SK-N-SH (cell line): ENCODE data around the gene C21orf91. TPM values are rescaled to one million over a fixed set of nuclear protein-coding genes. Genes with fewer than 3 reads are reported as not detected.

ENCODE experiments used
- CTCF ChIA-PET: fragments of 300-600, 350-600 bp; formaldehyde crosslinking; extraction: SDS; loops from one replicate; lab custom pipeline; 2021; lab: Yijun Ruan, JAX
- POLR2A ChIA-PET: fragments of 350-600 bp; sonication (Branson Sonifier 250); formaldehyde crosslinking; extraction: SDS; loops from one replicate; lab custom pipeline; 2020; ENCODE audit warnings: antibody characterized with exemption, inconsistent platforms; lab: Yijun Ruan, JAX
- DNase-seq: peaks from one replicate; pipeline ENCODE4 v3.0.0; 2012
- H2AFZ ChIP-seq: fragments of 200-600 bp; sonication (generic); 2 replicates; pipeline ENCODE4 v1.8.1; 2016; ENCODE audit warnings: antibody characterized with exemption, mild to moderate bottlenecking, low read depth
- H3F3A ChIP-seq: fragments of 200-600 bp; sonication (generic); replicated peaks from 2 replicates; pipeline ENCODE3; 2016; ENCODE audit warnings: antibody characterized with exemption, mild to moderate bottlenecking; ENCODE audit not compliant: insufficient read depth
- H3K27ac ChIP-seq, 2 experiments: fragments of 200-500 bp in 1 of 2; fragments of 200-600 bp in 1 of 2; sonication (Bioruptor generic) in 1 of 2; sonication (generic), shearing (Covaris generic) in 1 of 2; 2 replicates each; pipeline versions ENCODE4 v1.5.1 to v1.6.1; 2014 to 2016; ENCODE audit warnings: low read depth in 2 of 2, inconsistent platforms in 1 of 2, low read length in 1 of 2, mild to moderate bottlenecking in 1 of 2, mixed read lengths in 1 of 2
- H3K27me3 ChIP-seq: fragments of 200-600 bp; sonication (generic), shearing (Covaris generic); 2 replicates; pipeline ENCODE4 v1.6.1; 2016; ENCODE audit warnings: mixed run types; ENCODE audit not compliant: insufficient read depth
- H3K36me3 ChIP-seq, 2 experiments: fragments of 200-500 bp in 1 of 2; fragments of 200-600 bp in 1 of 2; sonication (Bioruptor generic) in 1 of 2; sonication (generic) in 1 of 2; replicated peaks in 1 of 2; 2 replicates each; pipeline versions ENCODE3 to v1.5.1; 2014 to 2016; ENCODE audit warnings: low read length in 1 of 2, mild to moderate bottlenecking in 1 of 2; ENCODE audit not compliant: insufficient read depth in 2 of 2, control insufficient read depth in 1 of 2
- H3K4me1 ChIP-seq, 2 experiments: fragments of 200-500 bp in 1 of 2; fragments of 200-600 bp in 1 of 2; sonication (Bioruptor generic) in 1 of 2; sonication (generic), shearing (Covaris generic) in 1 of 2; 2 replicates each; pipeline versions ENCODE4 v1.5.1 to v1.6.1; 2014 to 2016; ENCODE audit warnings: low read depth in 1 of 2, low read length in 1 of 2, mixed run types in 1 of 2; ENCODE audit not compliant: insufficient read depth in 2 of 2, control insufficient read depth in 1 of 2
- H3K4me2 ChIP-seq: fragments of 200-600 bp; sonication (generic), shearing (Covaris generic); 2 replicates; pipeline ENCODE4 v1.6.1; 2017; ENCODE audit warnings: mixed run types
- H3K4me3 ChIP-seq, 2 experiments: fragments of 200-500 bp in 1 of 2; fragments of 200-600 bp in 1 of 2; sonication (Bioruptor generic) in 1 of 2; sonication (generic), shearing (Covaris generic) in 1 of 2; 2 replicates each; pipeline versions ENCODE4 v1.5.1 to v1.8.1; 2014 to 2016; ENCODE audit warnings: low read depth in 2 of 2, inconsistent platforms in 1 of 2, low read length in 1 of 2, mild to moderate bottlenecking in 1 of 2, mixed read lengths in 1 of 2, moderate library complexity in 1 of 2
- H3K79me2 ChIP-seq: fragments of 200-600 bp; sonication (generic); 2 replicates; pipeline ENCODE4 v1.8.1; 2017; ENCODE audit warnings: mild to moderate bottlenecking; ENCODE audit not compliant: insufficient read depth
- H3K9ac ChIP-seq: fragments of 200-600 bp; sonication (generic); 2 replicates; pipeline ENCODE4 v1.6.1; 2017; ENCODE audit warnings: mixed run types
- H3K9me2 ChIP-seq: fragments of 200-600 bp; sonication (generic); 2 replicates; pipeline ENCODE4 v1.6.1; 2017; ENCODE audit warnings: mixed run types
- H3K9me3 ChIP-seq: fragments of 200-600 bp; sonication (generic); 2 replicates; pipeline ENCODE4 v1.6.1; 2017; ENCODE audit warnings: mixed run types, mild to moderate bottlenecking, moderate library complexity
- H4K20me1 ChIP-seq: fragments of 200-600 bp; sonication (generic); 2 replicates; pipeline ENCODE4 v1.6.1; 2017; ENCODE audit warnings: mild to moderate bottlenecking, mixed run types; ENCODE audit not compliant: insufficient read depth
- EZH2phosphoT487 ChIP-seq: fragments of 200-600 bp; sonication (generic); IDR thresholded peaks from 2 replicates; pipeline ENCODE4 v1.6.1; 2017; ENCODE audit warnings: low read depth, mixed run types, mild to moderate bottlenecking, antibody characterized with exemption, moderate library complexity, borderline replicate concordance
- FOSL2 ChIP-seq: IDR thresholded peaks from 2 replicates; pipeline ENCODE4 v1.4.0; 2012; ENCODE audit warnings: low read depth, mild to moderate bottlenecking, moderate library complexity, borderline replicate concordance
- FOXM1 ChIP-seq: IDR thresholded peaks from 2 replicates; pipeline ENCODE4 v1.4.0; 2012; ENCODE audit warnings: low read depth, mild to moderate bottlenecking
- IRF3 ChIP-seq: fragments of 150-350 bp; IDR thresholded peaks from 2 replicates; pipeline ENCODE4 v1.6.1; 2016; ENCODE audit warnings: mild to moderate bottlenecking, low read depth, low read length
- MAX ChIP-seq: IDR thresholded peaks from 2 replicates; pipeline ENCODE4 v1.4.0; 2012; ENCODE audit warnings: low read depth
- SIN3A ChIP-seq: IDR thresholded peaks from 2 replicates; pipeline ENCODE4 v1.6.1; 2012; ENCODE audit warnings: low read depth, mild to moderate bottlenecking, low read length, moderate library complexity, borderline replicate concordance
- TCF12 ChIP-seq: IDR thresholded peaks from 2 replicates; pipeline ENCODE4 v1.4.0; 2012
- YY1 ChIP-seq: IDR thresholded peaks from 2 replicates; pipeline ENCODE4 v1.4.0; 2012; ENCODE audit warnings: low read depth, mild to moderate bottlenecking
- WGBS: methylation state at CpG from one replicate; pipeline ENCODE4 v1.1.6; 2017; ENCODE audit warnings: low lambda C conversion rate; 5-methylcytosine and 5-hydroxymethylcytosine counted together
- polyA plus RNA-seq, 3 experiments: library from polyadenylated mRNA; depleted of rRNA; stranded (reverse); fragments of >200 nt; gene quantifications; 2 replicates each; pipeline ENCODE4 v1.2.3, GENCODE V29; 2012
- TF ChIP-seq, protein P1 (sequence below): IDR thresholded peaks from 2 replicates; pipeline ENCODE4 v1.4.0; 2012; ENCODE audit warnings: low read depth, borderline replicate concordance
- TF ChIP-seq, protein P2 (sequence below): fragments of 200-600 bp; sonication (generic); IDR thresholded peaks from 2 replicates; pipeline ENCODE4 v1.6.1; 2017; ENCODE audit warnings: antibody characterized with exemption, mild to moderate bottlenecking, moderate library complexity
- TF ChIP-seq, protein P3 (sequence below): IDR thresholded peaks from 2 replicates; pipeline ENCODE4; 2012

The C21orf91 gene
- polyA plus RNA-seq, 1 of the 3 experiments (the other 2 are of a cell fraction) = 2.2 TPM

- H3K4me1 ChIP-seq = peaks cover 0 to 7% of the 10 kb centered on the region in 2 experiments; a peak in 2 of 4 replicates
- WGBS = 100% methylated on average over 1 of the region's 1 CpG
- no peaks in the 10 kb centered on the region for H3K9me3 ChIP-seq
- H3K9ac ChIP-seq = no peak overlapping the region
- no peaks in the 10 kb centered on the region for H3K9me2 ChIP-seq
- no peak overlapping the region for H2AFZ ChIP-seq
- H4K20me1 ChIP-seq = no peaks in the 10 kb centered on the region
- H3F3A ChIP-seq = no peaks in the 10 kb centered on the region
- TF ChIP-seq, protein P1, sequence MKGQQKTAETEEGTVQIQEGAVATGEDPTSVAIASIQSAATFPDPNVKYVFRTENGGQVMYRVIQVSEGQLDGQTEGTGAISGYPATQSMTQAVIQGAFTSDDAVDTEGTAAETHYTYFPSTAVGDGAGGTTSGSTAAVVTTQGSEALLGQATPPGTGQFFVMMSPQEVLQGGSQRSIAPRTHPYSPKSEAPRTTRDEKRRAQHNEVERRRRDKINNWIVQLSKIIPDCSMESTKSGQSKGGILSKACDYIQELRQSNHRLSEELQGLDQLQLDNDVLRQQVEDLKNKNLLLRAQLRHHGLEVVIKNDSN = no peak
- TF ChIP-seq FOXM1 = no peak
- H3K27me3 ChIP-seq = no peaks in the 10 kb centered on the region
- no peaks in the 10 kb centered on the region for H3K79me2 ChIP-seq
- POLR2A ChIA-PET = no interaction called here
- no peak overlapping the region for H3K27ac ChIP-seq
- CTCF ChIA-PET = no interaction called here
- H3K4me3 ChIP-seq = no peak overlapping the region
- no peak overlapping the region for H3K4me2 ChIP-seq
- peaks cover 10 to 20% of the 10 kb centered on the region in 2 experiments for H3K36me3 ChIP-seq
- DNase-seq = no peak
Observed at GRCh38 chr21:17796503-17796902, 22.7 kb downstream of the C21orf91 start.

DNA sequence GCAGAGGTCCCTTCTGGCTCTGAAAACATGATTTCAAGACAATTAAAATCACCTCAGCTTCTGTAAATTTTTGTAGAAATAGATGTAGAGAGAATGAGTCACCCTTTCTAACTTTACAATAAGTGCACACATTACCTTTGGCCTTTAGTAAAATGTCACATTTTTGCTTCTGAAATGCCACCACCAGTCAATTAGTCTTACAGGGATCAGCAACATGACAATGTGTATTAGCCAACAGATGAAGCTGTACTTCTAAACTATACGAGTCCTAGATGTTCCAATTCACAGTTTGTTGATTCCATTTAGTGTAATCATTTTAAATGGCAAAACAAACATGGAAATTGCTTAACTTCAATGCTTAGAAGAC, 23.1 kb downstream of the C21orf91 start:
- Histone ChIP-seq H3F3A (no peaks in the 10 kb centered on the region), H3K9me3 (no peaks in the 10 kb centered on the region), H3K9me2 (no peaks in the 10 kb centered on the region), H3K27me3 (no peaks in the 10 kb centered on the region), H3K4me3 (no peak overlapping the region), H4K20me1 (no peaks in the 10 kb centered on the region), H2AFZ (no peak overlapping the region), H3K36me3 (peaks cover 8 to 20% of the 10 kb centered on the region in 2 experiments), H3K4me2 (no peak overlapping the region), H3K79me2 (no peaks in the 10 kb centered on the region), H3K27ac (no peak overlapping the region), H3K9ac (no peak overlapping the region), H3K4me1 (peaks cover 0 to 7% of the 10 kb centered on the region in 2 experiments; a peak in 2 of 4 replicates)
- ChIA-PET CTCF (interaction anchor here (0.6 kb wide), 1 partner anchor 129 kb away, joined by 3 read pairs; no protein-coding TSS in a partner anchor), POLR2A (no interaction called here)
- no peak for DNase-seq
- TF ChIP-seq FOSL2 (no peak), FOXM1 (no peak), YY1 (no peak), TCF12 (no peak), SIN3A (no peak), IRF3 (no peak), MAX (no peak), EZH2phosphoT487 (no peak)
- TF ChIP-seq, protein P2, sequence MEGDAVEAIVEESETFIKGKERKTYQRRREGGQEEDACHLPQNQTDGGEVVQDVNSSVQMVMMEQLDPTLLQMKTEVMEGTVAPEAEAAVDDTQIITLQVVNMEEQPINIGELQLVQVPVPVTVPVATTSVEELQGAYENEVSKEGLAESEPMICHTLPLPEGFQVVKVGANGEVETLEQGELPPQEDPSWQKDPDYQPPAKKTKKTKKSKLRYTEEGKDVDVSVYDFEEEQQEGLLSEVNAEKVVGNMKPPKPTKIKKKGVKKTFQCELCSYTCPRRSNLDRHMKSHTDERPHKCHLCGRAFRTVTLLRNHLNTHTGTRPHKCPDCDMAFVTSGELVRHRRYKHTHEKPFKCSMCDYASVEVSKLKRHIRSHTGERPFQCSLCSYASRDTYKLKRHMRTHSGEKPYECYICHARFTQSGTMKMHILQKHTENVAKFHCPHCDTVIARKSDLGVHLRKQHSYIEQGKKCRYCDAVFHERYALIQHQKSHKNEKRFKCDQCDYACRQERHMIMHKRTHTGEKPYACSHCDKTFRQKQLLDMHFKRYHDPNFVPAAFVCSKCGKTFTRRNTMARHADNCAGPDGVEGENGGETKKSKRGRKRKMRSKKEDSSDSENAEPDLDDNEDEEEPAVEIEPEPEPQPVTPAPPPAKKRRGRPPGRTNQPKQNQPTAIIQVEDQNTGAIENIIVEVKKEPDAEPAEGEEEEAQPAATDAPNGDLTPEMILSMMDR = no peak
- TF ChIP-seq, protein P3, sequence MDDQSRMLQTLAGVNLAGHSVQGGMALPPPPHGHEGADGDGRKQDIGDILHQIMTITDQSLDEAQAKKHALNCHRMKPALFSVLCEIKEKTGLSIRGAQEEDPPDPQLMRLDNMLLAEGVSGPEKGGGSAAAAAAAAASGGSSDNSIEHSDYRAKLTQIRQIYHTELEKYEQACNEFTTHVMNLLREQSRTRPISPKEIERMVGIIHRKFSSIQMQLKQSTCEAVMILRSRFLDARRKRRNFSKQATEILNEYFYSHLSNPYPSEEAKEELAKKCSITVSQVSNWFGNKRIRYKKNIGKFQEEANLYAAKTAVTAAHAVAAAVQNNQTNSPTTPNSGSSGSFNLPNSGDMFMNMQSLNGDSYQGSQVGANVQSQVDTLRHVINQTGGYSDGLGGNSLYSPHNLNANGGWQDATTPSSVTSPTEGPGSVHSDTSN = no peak
- TF ChIP-seq, protein P1 = no peak
- 78% methylated on average over 1 of the region's 1 CpG for WGBS
